ENCODE measurements around the gene SLC19A1. TPM values are rescaled to one million over a fixed set of nuclear protein-coding genes. Genes with fewer than 3 reads are reported as not detected.

Gene SLC19A1
- total RNA-seq, 1 donor from 2014 or later, result 4.5 TPM

DNA sequence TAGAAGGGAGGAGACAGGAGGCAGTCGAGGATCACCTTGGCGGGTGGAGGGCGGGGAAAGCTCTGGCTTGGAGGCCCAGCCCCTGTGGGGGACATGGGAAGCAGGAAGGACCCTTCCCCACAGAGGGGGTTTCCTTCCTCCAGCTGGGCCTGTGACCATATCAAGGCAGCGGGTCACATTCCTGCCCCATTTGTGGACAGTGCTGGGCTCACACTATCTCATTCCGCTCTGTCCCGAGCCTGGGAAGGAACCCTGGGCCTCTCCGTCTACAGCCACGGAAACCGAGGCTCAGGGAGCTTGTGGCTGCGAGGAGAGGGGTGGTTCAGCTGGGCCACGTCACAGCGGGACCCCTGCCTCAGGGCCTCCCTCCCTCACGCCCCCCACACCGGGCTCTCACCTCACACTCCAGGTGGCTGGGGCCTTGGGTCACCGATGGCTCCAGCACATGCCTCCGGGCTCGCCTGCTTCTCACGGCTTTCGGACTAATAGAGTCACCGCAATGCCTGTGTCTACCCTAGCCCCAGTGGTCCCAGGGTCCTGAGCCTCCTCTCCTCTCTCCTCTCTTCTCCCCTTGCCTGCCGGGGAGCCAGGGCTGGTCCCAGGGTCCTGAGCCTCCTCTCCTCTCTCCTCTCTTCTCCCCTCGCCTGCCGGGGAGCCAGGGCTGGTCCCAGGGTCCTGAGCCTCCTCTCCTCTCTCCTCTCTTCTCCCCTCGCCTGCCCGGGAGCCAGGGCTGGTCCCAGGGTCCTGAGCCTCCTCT, 56.4 kb downstream of the SLC19A1 start:
- TF ChIP-seq, protein P1, sequence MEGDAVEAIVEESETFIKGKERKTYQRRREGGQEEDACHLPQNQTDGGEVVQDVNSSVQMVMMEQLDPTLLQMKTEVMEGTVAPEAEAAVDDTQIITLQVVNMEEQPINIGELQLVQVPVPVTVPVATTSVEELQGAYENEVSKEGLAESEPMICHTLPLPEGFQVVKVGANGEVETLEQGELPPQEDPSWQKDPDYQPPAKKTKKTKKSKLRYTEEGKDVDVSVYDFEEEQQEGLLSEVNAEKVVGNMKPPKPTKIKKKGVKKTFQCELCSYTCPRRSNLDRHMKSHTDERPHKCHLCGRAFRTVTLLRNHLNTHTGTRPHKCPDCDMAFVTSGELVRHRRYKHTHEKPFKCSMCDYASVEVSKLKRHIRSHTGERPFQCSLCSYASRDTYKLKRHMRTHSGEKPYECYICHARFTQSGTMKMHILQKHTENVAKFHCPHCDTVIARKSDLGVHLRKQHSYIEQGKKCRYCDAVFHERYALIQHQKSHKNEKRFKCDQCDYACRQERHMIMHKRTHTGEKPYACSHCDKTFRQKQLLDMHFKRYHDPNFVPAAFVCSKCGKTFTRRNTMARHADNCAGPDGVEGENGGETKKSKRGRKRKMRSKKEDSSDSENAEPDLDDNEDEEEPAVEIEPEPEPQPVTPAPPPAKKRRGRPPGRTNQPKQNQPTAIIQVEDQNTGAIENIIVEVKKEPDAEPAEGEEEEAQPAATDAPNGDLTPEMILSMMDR (IDR thresholded peaks at IDR 0.05; ENCODE audit: insufficient read depth, low read length, severe bottlenecking), result no peak
- H3K27me3 ChIP-seq (ENCODE audit: control insufficient read depth, insufficient read depth, low read length), result no peaks in the 10 kb centered on the region
- FAIRE-seq (no peak), DNase-seq (ENCODE audit: low read depth) (no peak)
- no peak overlapping the region for H3K4me3 ChIP-seq (ENCODE audit: low read depth, low read length)
- no peaks in the 10 kb centered on the region for H3K36me3 ChIP-seq (ENCODE audit: control insufficient read depth, insufficient read depth, low read length)

DNA sequence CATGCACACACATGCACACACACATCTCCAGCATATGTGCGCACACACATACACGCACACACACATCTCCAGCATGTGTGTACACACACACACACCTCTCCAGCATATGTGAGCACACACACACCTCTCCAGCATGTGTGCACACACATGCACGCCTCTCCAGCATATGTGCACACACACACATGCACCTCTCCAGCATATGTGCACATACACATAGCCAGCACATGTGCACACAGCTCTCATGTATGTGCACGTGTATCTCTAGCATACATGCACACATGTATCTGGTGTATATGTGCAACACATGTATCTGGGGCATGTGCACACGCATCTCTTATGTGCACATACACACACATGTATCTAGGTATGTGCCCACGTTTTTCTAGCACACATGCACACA, 57.9 kb downstream of the SLC19A1 start:
- Histone ChIP-seq H3K27me3 (ENCODE audit: control insufficient read depth, insufficient read depth, low read length) (no peaks in the 10 kb centered on the region), H3K4me3 (ENCODE audit: low read depth, low read length) (no peak overlapping the region), H3K36me3 (ENCODE audit: control insufficient read depth, insufficient read depth, low read length) (no peaks in the 10 kb centered on the region)
- TF ChIP-seq, protein P1 (IDR thresholded peaks at IDR 0.05; ENCODE audit: insufficient read depth, low read length, severe bottlenecking), result no peak
- no peak for FAIRE-seq
- no peak for DNase-seq (ENCODE audit: low read depth)

DNA sequence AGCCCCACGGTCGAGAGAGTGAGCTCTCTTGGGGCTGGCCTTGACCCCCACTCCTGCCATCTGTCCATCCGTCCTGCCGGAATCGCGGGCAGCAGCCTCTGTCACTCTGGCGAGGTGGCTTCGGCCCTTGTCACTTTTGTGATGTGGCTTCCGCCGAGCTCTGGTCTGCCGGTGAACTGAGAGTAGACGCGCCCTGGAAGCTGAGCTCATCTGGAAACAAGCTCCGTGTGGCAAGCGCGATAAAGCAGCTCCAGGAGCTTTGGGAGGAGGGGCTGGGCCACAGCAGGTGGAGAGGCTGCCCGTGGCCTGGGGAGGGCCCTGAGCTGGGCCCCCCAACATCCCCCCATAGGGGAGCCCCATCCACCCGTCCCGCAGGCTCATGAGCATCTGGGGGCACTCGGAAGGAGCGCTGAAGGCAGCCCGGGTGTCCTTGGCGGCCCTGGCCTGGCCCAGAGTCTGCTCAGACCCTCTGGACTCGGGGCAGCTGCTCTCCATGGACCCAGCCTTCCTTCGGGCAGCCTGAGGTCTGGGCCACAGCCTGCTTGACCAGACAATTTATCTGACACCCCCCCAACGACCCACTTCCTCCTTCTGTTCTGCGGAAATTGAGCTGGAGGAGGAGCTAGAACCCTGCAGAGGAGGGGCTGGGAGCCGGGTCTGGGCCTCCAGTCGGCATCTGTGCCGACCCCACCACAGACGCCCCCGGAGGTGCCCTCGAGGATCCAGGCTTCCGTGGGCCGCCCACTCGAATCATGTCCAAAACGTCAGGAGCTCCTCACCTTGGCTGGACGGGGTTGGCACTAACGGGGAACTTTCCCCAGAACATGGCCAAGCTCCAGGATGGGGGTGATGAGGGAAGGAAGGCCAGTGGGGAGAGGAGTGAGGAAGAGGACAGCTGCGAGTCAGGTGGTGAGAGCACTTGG, 59.1 kb downstream of the SLC19A1 start:
- no peaks in the 10 kb centered on the region for H3K27me3 ChIP-seq (ENCODE audit: control insufficient read depth, insufficient read depth, low read length)
- no peaks in the 10 kb centered on the region for H3K36me3 ChIP-seq (ENCODE audit: control insufficient read depth, insufficient read depth, low read length)
- DNase-seq (ENCODE audit: low read depth) (no peak), FAIRE-seq (no peak)
- H3K4me3 ChIP-seq (ENCODE audit: low read depth, low read length), result no peak overlapping the region
- TF ChIP-seq, protein P1 (IDR thresholded peaks at IDR 0.05; ENCODE audit: insufficient read depth, low read length, severe bottlenecking), result no peak

DNA sequence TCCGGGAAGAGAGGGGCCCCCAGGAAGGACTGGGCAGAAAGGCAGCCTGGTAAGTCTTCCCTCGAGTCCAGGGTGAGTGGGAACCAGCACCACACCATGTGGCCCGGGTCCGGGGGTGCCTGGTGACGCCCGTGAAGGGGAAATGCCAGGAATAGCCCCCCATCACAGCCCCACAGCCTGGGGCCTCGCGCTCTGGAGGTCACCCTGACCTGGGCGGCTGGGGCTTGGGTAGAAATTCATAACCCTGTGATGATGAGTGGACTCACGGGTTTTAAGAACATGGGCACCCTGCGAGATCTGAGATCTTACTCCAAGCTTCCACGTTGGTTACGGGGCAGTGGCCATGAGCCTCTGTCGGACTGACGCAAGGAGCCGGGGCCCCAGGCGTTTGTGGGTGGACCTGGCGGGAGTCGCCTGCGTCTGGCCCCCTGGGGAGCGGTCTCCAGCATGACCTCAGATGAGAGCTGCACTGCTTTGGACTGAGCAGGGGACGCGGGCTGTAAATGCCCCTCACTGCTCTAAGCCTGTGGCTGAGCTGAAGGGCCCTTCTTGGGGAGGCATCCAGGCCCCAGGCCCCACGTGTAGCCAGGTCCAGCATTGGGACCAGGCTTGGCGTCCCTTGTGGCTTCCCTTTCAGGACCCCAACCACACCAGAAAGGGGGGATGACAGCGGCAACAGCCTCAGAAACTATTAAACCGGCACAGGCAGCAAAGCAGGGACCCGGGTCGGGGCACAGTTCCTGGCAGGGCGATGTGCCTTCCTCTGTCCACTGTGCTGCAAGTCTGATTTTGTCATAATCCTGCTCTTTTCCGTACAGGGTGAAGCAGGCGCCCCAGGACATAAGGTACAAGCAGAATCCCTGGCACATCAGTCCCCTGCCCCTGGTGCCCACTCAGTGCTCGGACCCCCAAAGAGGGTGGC, 60.0 kb downstream of the SLC19A1 start:
- TF ChIP-seq, protein P1 (IDR thresholded peaks at IDR 0.05; ENCODE audit: insufficient read depth, low read length, severe bottlenecking), result no peak
- DNase-seq (ENCODE audit: low read depth) (no peak), FAIRE-seq (no peak)
- H3K36me3 ChIP-seq (ENCODE audit: control insufficient read depth, insufficient read depth, low read length), result no peaks in the 10 kb centered on the region
- no peak overlapping the region for H3K4me3 ChIP-seq (ENCODE audit: low read depth, low read length)
- H3K27me3 ChIP-seq (ENCODE audit: control insufficient read depth, insufficient read depth, low read length), result no peaks in the 10 kb centered on the region

DNA sequence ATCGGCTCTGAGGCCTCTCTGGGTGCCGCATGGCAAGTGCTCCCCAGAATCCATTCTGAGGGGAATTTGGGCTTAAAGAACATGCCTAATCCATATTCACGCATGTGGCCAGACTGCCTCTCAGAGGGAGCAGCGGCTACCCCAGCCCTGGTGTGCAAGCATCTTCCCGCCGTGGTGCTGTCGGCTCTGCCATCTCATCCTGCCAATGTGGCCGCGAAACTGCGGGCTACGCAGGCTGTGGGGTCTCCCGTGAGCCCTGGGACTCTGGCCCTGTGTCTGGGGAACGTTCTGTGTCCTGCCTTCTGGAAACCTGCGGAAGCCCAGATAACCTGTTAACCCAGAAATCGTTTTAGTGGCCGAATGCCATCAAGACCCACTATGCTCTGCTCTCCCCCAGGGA, 60.7 kb downstream of the SLC19A1 start:
- FAIRE-seq (no peak), DNase-seq (ENCODE audit: low read depth) (no peak)
- Histone ChIP-seq H3K27me3 (ENCODE audit: control insufficient read depth, insufficient read depth, low read length) (no peaks in the 10 kb centered on the region), H3K4me3 (ENCODE audit: low read depth, low read length) (no peak overlapping the region), H3K36me3 (ENCODE audit: control insufficient read depth, insufficient read depth, low read length) (no peaks in the 10 kb centered on the region)
- TF ChIP-seq, protein P1 (IDR thresholded peaks at IDR 0.05; ENCODE audit: insufficient read depth, low read length, severe bottlenecking), result no peak

Data from bronchial epithelial cell (primary cell).